OCI-LY7 (cell line): ENCODE results near the gene TOX3.

Experiments used
- EZH2phosphoT487 ChIP-seq: fragments of 200-600 bp; sonication (generic); IDR thresholded peaks from 2 replicates; pipeline ENCODE4 v1.6.1; 2018; ENCODE audit warnings: low read depth, borderline replicate concordance, mild to moderate bottlenecking, mixed run types, antibody characterized with exemption, low read length, moderate library complexity, mixed read lengths
- TF ChIP-seq, protein P1 (sequence below): fragments of 200-600 bp; sonication (generic); conservative IDR thresholded peaks from 2 replicates; pipeline ENCODE4 v1.5.1; 2014; ENCODE audit warnings: mild to moderate bottlenecking, antibody characterized with exemption, low read length, moderate library complexity, mixed read lengths

GRCh38 chr16:52469775-52470174 lies 77.2 kb downstream of the TOX3 start:
- no peak for TF ChIP-seq EZH2phosphoT487
- TF ChIP-seq, protein P1, sequence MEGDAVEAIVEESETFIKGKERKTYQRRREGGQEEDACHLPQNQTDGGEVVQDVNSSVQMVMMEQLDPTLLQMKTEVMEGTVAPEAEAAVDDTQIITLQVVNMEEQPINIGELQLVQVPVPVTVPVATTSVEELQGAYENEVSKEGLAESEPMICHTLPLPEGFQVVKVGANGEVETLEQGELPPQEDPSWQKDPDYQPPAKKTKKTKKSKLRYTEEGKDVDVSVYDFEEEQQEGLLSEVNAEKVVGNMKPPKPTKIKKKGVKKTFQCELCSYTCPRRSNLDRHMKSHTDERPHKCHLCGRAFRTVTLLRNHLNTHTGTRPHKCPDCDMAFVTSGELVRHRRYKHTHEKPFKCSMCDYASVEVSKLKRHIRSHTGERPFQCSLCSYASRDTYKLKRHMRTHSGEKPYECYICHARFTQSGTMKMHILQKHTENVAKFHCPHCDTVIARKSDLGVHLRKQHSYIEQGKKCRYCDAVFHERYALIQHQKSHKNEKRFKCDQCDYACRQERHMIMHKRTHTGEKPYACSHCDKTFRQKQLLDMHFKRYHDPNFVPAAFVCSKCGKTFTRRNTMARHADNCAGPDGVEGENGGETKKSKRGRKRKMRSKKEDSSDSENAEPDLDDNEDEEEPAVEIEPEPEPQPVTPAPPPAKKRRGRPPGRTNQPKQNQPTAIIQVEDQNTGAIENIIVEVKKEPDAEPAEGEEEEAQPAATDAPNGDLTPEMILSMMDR = no peak
